ENCODE results near the gene ST6GALNAC5.

- no peak for TF ChIP-seq CTCF (IDR thresholded peaks at IDR 0.05; ENCODE audit: insufficient read depth, low read length)
- TF ChIP-seq POLR2AphosphoS5 (IDR thresholded peaks at IDR 0.05; ENCODE audit: low read depth) = no peak
- no peak for TF ChIP-seq REST (IDR thresholded peaks at IDR 0.05; ENCODE audit: insufficient replicate concordance, low read depth)
- TF ChIP-seq GABPA (IDR thresholded peaks at IDR 0.05; ENCODE audit: low read depth) = no peak
These were observed 233.6 kb downstream of the ST6GALNAC5 start for GRCh38 chr1:77100875-77101274.

All from HL-60 (cell line).